ENCODE results near the gene FCAMR.

DNA sequence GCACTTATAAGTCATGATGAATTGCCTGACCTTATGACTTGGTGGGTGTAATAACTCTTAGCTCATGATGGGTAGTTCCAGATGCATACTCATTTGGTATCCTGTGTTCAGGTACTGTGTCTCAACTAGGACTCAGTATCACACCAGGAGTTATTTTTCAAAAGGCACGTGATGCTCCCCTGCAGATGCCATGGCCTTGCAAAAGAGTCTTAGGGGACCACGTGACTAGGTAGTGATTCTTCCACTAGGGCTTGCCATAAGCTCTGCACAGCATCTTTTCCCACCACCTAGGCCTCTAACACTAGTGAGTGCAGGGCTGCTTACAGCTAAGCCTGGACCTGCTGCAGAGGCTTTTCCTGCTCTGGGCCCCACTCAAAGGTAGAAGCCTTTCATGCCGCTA, 3.9 kb upstream of the FCAMR start:
- TF ChIP-seq CTCF (conservative IDR thresholded peaks at IDR 0.05 in 1 of 2, IDR thresholded peaks at IDR 0.05 in 1 of 2; ENCODE audit: low read depth in 1 of 2, low read length in 2 of 2): no peak
- TF ChIP-seq EZH2 (IDR thresholded peaks at IDR 0.05; ENCODE audit: low read length, missing control alignments): no peak
